SJSA1 (cell line): ENCODE data around the gene IQSEC1. TPM values are rescaled to one million over a fixed set of nuclear protein-coding genes. Genes with fewer than 3 reads are reported as not detected.

Experiments
- DNase-seq, 2 experiments: peaks; one replicate each; pipeline ENCODE4 v3.0.0-alpha.2; 2015 to 2020; ENCODE audit warnings: low spot score in 2 of 2, low read depth in 1 of 2
- H3K27ac ChIP-seq: fragments of 250-450 bp; sonication (Bioruptor Pico); 2 replicates; pipeline ENCODE4 v1.5.1; 2020; ENCODE audit warnings: mild to moderate bottlenecking, moderate library complexity
- H3K27me3 ChIP-seq: fragments of 250-450 bp; sonication (Bioruptor Pico); replicated peaks from 2 replicates; pipeline ENCODE4 v1.5.1; 2020; ENCODE audit warnings: mild to moderate bottlenecking, moderate library complexity
- H3K36me3 ChIP-seq: fragments of 250-450 bp; sonication (Bioruptor Pico); 2 replicates; pipeline ENCODE4 v1.5.1; 2020; ENCODE audit warnings: mild to moderate bottlenecking
- H3K4me1 ChIP-seq: fragments of 250-450 bp; sonication (Bioruptor Pico); replicated peaks from 2 replicates; pipeline ENCODE4 v1.6.1; 2021; ENCODE audit warnings: mild to moderate bottlenecking
- H3K4me3 ChIP-seq: fragments of 250-450 bp; sonication (Bioruptor Pico); 2 replicates; pipeline ENCODE4 v1.5.1; 2020; ENCODE audit warnings: mild to moderate bottlenecking
- H3K9me3 ChIP-seq: fragments of 250-450 bp; sonication (Bioruptor Pico); replicated peaks from 2 replicates; pipeline ENCODE4 v1.5.1; 2020; ENCODE audit warnings: mild to moderate bottlenecking
- total RNA-seq: library from RNA; depleted of rRNA; stranded (reverse); fragments of >200 nt; shearing (Covaris generic); gene quantifications from 2 replicates; pipeline ENCODE4 v1.2.3, GENCODE V29; 2014

Gene IQSEC1
- total RNA-seq, 1 experiment from 2014 or later, result 6.5 TPM

DNA sequence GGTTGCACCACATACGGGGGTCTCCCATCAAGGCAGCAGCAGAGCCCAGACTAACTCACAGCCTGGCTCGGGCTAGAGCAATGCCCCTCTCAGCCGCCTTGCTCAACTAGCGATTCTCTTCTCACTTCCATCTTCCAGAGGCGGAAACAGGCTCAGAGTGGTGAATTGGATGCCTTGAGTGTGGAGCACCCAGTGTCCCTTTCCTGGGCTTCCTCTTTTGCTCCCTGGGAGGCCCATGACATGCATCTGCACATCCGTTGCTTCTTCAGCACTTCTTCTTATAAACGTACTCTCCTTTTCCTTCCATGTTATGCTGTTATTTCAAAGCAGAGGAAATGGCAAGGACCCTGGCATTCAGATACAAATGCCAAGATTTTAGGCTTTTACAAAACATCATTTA lies 2.1 kb upstream of the IQSEC1 start:
- H3K4me1 ChIP-seq, result no peaks in the 10 kb centered on the region
- no peak overlapping the region for H3K4me3 ChIP-seq
- no peaks in the 10 kb centered on the region for H3K36me3 ChIP-seq
- DNase-seq, result no peak
- no peak overlapping the region for H3K27ac ChIP-seq
- peaks cover 58% of the 10 kb centered on the region for H3K27me3 ChIP-seq
- no peaks in the 10 kb centered on the region for H3K9me3 ChIP-seq

DNA sequence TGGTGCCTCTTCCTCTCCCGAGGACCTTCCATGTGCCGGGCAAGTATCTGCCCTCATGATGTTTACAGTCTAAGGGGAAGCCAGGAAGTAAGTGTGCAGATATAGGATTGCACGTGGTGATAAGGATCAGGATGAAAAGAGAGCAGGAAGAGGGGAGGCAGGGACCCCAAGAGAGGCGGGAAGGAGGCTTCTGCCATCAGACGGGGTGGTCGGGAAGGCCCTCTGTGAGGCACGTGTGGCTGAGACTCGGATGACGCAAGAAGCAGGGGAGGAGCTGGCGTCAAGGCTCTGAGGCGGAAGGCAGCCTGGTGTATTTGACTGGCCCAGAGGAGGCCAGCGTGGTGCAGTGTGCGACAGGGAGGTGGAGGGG lies 762 bp upstream of the IQSEC1 start:
- H3K27me3 ChIP-seq, result peaks cover 58% of the 10 kb centered on the region
- no peaks in the 10 kb centered on the region for H3K9me3 ChIP-seq
- H3K36me3 ChIP-seq, result no peaks in the 10 kb centered on the region
- no peak for DNase-seq
- no peak overlapping the region for H3K27ac ChIP-seq
- no peaks in the 10 kb centered on the region for H3K4me1 ChIP-seq
- H3K4me3 ChIP-seq, result no peak overlapping the region

DNA sequence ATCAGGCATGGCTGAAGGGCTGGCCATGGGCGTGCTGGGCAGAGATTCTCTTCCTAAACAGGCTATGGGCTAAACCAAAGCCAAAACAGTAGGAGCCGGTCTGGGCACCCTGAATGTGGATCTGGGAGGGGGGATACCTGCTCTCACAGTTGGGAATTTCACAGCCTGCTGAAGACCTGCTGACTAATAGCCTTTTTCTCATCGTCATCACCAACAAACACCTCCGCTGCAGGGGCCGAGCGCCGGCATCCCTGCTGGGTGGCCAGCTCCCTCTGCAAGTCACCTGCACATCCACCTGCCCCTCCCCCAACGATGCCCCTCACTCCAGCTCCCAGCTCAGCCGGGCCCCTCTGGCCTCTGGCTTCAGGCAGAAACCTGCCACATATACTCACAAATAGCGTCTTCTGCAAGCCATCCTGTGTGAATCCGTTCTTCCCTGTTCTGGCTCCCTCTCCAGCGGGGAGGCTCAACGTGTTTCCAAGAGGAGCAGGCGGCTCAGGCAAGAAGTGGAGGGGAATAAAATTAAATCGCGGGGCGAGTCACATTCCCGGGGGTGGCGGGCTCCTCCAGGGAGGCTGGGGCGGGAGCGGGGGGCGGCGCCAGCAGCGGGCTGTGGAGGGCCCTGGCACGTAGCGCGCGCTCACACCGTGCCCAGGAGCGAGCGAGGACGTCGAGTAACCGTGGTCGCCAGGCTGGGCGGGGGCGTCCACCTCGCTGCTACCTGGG lies 466 bp downstream of the IQSEC1 start:
- no peak overlapping the region for H3K27ac ChIP-seq
- peaks cover 52% of the 10 kb centered on the region for H3K27me3 ChIP-seq
- no peak overlapping the region for H3K4me3 ChIP-seq
- H3K36me3 ChIP-seq, result no peaks in the 10 kb centered on the region
- no peak for DNase-seq
- no peaks in the 10 kb centered on the region for H3K4me1 ChIP-seq
- H3K9me3 ChIP-seq, result no peaks in the 10 kb centered on the region

DNA sequence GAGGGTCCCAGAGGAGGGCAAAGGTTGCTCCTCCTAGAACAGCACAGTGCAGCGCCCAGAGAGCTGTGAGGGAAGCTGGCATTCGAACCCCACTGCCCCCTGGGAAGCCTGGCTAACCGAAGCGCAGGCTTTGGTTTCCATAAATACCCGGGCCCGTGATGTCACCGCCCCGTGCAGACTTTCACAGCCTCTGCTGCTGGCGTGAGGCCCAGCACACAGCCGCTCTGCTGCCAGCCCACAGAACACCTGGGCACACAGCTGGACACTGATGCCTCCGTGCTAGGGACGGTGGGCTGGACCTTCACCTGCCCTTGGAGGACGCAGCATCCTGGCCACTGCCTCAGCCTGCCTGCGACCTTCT lies 1.0 kb downstream of the IQSEC1 start:
- DNase-seq, result no peak
- Histone ChIP-seq H3K27me3 (peaks cover 47% of the 10 kb centered on the region), H3K9me3 (no peaks in the 10 kb centered on the region), H3K4me3 (no peak overlapping the region), H3K36me3 (no peaks in the 10 kb centered on the region), H3K27ac (no peak overlapping the region), H3K4me1 (no peaks in the 10 kb centered on the region)

DNA sequence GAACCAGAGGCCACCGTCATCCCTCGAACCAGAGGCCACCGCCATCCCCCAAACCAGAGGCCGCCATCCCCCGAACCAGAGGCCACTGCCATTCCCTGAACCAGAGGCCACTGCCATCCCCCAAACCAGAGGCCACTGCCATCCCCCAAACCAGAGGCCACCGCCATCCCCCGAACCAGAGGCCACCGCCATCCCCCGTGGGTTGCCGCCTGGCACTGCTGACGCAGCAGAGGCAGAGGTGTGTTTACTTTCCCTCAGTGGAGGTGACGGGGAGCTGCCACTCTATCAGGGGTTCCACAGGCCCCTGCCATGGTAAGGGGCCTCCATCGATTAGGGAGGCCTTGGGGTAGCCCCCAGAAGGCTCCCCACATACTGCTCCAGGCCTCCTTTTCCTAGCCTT lies 1.5 kb downstream of the IQSEC1 start:
- Histone ChIP-seq H3K9me3 (no peaks in the 10 kb centered on the region), H3K36me3 (no peaks in the 10 kb centered on the region), H3K27me3 (peaks cover 44% of the 10 kb centered on the region), H3K27ac (no peak overlapping the region), H3K4me3 (no peak overlapping the region), H3K4me1 (no peaks in the 10 kb centered on the region)
- DNase-seq, result no peak

DNA sequence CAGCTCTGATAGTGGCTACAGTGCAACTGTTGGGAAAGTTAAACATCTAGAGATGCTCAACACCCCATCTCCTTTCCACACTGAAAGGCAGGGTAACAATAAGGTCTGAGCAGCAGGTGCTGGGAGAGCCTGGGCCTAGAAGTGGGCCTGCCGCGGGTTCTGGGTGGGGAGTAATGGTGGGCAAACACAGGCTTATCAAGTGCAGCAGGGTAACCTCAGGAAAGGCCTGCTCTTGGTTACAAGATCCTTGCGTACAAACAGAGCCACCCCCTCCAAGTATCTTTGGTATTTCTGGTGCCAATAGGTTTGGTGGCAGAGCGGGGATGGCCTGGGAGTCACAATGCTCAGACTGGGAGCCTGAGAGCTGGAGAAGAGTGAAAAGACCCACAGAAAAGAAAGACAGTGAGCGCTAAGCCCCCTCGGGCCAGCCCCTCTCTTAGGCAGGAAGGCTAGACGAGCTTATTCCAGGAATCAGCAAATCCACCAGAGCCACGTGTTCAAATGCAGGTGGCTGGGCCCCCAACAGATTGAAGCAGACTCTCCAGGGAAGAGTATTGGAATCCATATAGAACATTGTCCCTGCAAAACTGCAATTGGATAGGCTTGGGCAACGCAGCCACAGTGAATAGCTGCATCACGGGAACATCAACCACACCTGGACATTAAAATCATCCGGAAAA lies 2.7 kb downstream of the IQSEC1 start:
- DNase-seq, result no peak
- no peaks in the 10 kb centered on the region for H3K4me1 ChIP-seq
- peaks cover 38% of the 10 kb centered on the region for H3K27me3 ChIP-seq
- H3K36me3 ChIP-seq, result no peaks in the 10 kb centered on the region
- H3K4me3 ChIP-seq, result no peak overlapping the region
- H3K27ac ChIP-seq, result no peak overlapping the region
- H3K9me3 ChIP-seq, result no peaks in the 10 kb centered on the region

DNA sequence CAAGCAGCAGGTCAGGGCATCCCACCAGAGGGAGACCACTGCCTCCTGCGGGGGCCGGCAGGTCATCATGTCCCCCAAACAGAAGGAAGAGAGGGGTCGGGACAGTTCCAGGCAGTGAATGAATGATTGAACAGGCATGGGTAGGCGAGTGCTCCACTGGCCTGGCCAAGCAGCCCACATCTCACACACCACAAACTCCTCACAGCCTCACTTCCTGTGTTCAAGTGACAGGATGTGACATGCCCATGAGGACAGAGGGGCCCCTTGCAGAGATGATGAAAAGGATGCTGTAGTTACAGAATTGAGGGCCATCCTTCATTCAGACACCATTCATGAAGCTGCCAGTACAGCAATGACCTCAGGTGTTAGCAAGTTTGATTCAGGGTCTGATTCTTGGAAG lies 3.7 kb downstream of the IQSEC1 start:
- no peak overlapping the region for H3K27ac ChIP-seq
- no peaks in the 10 kb centered on the region for H3K36me3 ChIP-seq
- no peak overlapping the region for H3K4me3 ChIP-seq
- DNase-seq, result no peak
- H3K4me1 ChIP-seq, result no peaks in the 10 kb centered on the region
- H3K9me3 ChIP-seq, result no peaks in the 10 kb centered on the region
- peaks cover 28% of the 10 kb centered on the region for H3K27me3 ChIP-seq

DNA sequence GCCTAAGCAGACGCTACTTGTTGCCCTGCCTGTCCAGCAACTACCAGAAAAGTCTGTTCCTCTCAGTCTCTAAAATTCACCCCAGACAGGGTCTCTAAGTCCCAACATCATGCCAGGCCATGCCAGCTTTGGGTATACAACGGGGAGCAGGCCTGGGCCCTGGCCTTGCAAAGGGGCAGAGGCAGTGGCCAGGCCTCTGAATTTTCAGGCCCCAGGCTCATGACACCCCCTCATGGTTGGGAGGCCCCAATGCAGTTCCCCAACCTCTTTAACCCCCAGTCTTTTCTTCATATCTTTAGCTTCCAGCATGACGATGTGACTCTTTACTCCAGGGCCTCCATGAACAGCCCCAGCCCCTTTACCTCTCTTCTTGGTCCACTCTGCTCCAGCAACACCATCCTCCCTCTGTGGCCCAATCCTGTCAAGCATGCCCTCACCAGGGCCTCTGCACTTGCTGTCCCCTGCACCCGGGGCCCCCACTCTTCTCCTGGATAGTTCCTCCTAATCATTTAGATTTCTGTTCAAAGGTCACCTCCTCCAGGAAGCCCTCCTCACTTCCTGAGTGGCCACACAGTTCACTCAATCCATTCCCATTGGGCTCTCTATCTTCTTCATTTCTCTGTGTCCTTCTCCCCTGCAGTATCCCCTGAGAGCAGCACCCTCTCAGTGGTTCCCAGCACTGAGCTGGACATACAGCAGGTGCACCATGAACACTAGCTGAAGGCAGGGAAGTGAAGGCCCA lies 4.8 kb downstream of the IQSEC1 start:
- H3K9me3 ChIP-seq, result no peaks in the 10 kb centered on the region
- no peaks in the 10 kb centered on the region for H3K36me3 ChIP-seq
- no peak for DNase-seq
- no peak overlapping the region for H3K4me3 ChIP-seq
- H3K27me3 ChIP-seq, result peaks cover 17% of the 10 kb centered on the region
- H3K4me1 ChIP-seq, result no peaks in the 10 kb centered on the region
- no peak overlapping the region for H3K27ac ChIP-seq

DNA sequence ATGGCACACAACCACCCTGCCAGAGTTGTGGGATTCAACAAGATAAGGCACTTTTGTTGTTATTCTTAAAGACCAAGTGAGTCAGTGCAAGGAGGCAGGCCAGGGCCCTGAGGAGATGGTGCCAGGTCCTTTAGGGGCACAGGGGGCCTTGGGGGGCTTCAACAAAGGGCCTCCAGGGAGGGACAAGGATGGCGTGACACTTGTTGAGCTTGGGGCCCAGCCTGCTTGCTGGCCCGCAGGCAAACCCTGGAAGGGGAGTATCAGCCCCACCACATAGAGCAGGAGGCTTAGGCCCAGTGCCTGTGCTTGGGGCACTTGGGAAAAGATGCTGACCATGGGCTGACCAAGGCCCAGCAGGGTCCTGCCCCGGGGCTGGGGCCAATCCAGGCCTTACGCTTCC lies 5.5 kb downstream of the IQSEC1 start:
- Histone ChIP-seq H3K4me3 (no peak overlapping the region), H3K4me1 (no peaks in the 10 kb centered on the region), H3K27me3 (peaks cover 11% of the 10 kb centered on the region), H3K36me3 (no peaks in the 10 kb centered on the region), H3K27ac (no peak overlapping the region), H3K9me3 (no peaks in the 10 kb centered on the region)
- no peak for DNase-seq

DNA sequence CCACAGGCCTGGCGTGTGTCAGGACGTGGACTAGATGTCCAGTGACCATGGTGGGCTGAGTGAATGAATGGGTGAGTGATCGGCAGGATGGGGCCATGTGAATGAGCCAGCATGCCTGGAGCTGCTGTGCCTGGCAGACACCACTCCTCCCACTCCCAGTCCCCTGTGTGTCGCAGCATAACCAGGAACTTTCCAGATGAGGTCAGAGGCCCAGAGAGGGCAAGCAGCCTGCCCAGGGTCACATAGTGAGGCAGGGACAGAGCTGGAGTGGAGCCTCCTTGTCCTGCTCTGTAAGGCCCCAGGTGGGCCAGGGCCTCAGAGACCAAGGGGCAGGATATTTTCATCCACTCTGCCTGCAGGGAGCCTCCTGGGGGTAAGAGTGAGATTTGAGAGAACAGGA lies 6.4 kb downstream of the IQSEC1 start:
- H3K36me3 ChIP-seq, result no peaks in the 10 kb centered on the region
- H3K27ac ChIP-seq, result no peak overlapping the region
- H3K9me3 ChIP-seq, result no peaks in the 10 kb centered on the region
- DNase-seq, result no peak
- no peak overlapping the region for H3K4me3 ChIP-seq
- no peaks in the 10 kb centered on the region for H3K4me1 ChIP-seq
- peaks cover 1% of the 10 kb centered on the region; the same call in 1 of the 2 replicates for H3K27me3 ChIP-seq

DNA sequence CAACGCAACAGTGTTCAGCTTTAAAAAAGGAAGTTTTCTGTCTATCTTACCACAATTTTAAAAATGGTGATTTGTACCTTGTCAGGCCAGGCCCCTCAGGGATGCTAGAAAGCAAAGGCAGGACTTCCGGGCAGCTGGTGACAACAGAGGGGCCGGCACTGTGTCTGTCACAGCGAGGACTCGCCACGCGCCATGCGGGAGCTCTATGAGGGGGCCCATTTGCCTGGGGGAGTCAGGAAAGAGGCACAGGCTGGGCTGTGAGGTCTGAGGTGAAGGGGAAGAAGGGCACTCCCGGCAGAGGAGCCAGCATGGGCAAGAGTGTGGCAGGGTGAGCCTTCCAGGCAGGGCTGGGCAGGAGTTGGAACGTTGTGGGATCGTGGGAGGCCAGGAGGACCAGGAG lies 7.0 kb downstream of the IQSEC1 start:
- H3K9me3 ChIP-seq, result no peaks in the 10 kb centered on the region
- no peaks in the 10 kb centered on the region for H3K27me3 ChIP-seq
- no peaks in the 10 kb centered on the region for H3K36me3 ChIP-seq
- H3K4me1 ChIP-seq, result no peaks in the 10 kb centered on the region
- H3K4me3 ChIP-seq, result no peak overlapping the region
- no peak overlapping the region for H3K27ac ChIP-seq
- DNase-seq, result no peak

DNA sequence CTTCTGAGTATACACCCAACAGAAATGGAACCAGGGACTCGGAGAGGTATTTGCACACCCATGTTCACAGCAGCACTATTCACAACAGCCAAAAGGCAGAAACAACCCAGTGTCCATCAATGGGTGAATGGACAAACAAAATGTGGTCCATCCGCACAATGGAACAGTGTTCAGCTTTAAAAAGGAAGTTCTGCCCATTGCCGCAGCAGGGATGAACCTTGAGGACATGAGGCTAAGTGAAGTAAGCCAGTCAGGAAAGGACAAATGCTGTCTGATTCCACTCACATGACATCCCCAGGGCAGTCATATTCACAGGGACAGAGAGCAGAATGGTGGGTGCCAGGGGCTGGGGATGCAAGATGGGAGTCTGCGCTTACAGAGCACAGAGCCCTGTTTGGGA lies 7.5 kb downstream of the IQSEC1 start:
- Histone ChIP-seq H3K36me3 (no peaks in the 10 kb centered on the region), H3K27ac (no peak overlapping the region), H3K4me3 (no peak overlapping the region), H3K9me3 (no peaks in the 10 kb centered on the region), H3K4me1 (no peaks in the 10 kb centered on the region), H3K27me3 (no peaks in the 10 kb centered on the region)
- DNase-seq, result no peak

DNA sequence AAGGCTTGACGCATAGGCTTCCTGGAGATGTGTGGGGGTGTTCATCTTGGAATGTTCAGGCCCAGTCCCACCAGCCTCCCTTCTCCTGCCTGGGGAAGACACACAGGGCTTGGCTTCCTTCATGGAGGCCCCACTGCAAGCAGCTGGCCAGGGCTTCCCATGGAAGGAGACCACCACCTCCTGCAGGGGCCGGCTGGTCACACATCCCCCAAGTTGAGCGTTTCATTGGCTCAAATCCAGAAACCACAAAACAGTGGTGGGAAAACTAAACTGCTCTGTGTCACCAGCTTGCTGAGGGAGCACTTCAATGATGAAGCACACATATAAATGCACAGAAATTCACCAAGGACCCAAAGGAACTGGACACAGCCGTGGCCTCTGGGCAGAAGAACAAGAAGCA lies 8.3 kb downstream of the IQSEC1 start:
- Histone ChIP-seq H3K36me3 (no peaks in the 10 kb centered on the region), H3K27ac (no peak overlapping the region)

DNA sequence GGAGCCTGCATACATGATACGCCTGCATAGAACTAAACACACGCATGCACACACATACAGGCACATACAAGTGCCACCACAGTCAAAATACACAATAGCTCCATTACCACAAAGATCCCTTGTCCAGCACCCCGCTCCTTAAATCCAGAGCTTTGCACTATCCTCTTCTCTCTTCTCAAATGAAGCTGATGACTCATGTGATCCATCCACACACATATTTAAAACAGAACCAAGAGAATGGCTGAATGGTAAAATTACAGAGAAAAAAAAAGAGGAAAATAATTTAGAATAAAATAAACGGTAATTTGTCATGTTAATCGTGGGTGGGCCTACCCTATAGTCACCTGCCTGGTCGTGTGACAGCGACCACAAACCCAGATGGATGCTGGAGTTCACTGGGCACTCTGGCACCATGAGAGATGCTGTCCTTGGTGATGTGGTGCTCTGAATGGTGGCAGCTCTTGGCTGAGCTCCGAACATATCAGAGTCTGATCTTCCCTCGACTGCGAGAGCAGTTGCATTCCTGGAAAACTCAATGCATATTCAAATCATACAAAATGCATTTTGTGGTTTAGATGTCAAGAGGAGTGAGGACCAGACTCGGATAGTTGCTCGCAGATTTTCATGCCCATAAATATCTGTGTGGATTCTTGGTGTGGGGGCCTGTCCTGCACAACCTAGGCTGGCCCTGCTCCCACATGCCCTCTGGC lies 8.9 kb downstream of the IQSEC1 start:
- no peak for DNase-seq
- H3K27ac ChIP-seq, result no peak overlapping the region
- H3K4me3 ChIP-seq, result no peak overlapping the region
- H3K27me3 ChIP-seq, result no peaks in the 10 kb centered on the region
- no peaks in the 10 kb centered on the region for H3K9me3 ChIP-seq
- no peaks in the 10 kb centered on the region for H3K36me3 ChIP-seq
- no peaks in the 10 kb centered on the region for H3K4me1 ChIP-seq

More for the DNA sequence above, 8.3 kb downstream of the IQSEC1 start:
- H3K9me3 ChIP-seq, result no peaks in the 10 kb centered on the region
- no peaks in the 10 kb centered on the region for H3K27me3 ChIP-seq
- H3K4me1 ChIP-seq, result no peaks in the 10 kb centered on the region
- no peak overlapping the region for H3K4me3 ChIP-seq
- no peak for DNase-seq
